GM19238 (cell line): ENCODE data around the gene MEFV.
"Not testable (repeated sequence)": the region's sequence is repeated elsewhere in the genome, so short reads cannot be mapped to it uniquely, and the experiment has no call there.

Source experiments
- DNase-seq: peaks from one replicate; pipeline ENCODE4 v3.0.0; 2011; ENCODE audit warnings: low spot score; ENCODE audit not compliant: insufficient read length

MEFV gene

DNA sequence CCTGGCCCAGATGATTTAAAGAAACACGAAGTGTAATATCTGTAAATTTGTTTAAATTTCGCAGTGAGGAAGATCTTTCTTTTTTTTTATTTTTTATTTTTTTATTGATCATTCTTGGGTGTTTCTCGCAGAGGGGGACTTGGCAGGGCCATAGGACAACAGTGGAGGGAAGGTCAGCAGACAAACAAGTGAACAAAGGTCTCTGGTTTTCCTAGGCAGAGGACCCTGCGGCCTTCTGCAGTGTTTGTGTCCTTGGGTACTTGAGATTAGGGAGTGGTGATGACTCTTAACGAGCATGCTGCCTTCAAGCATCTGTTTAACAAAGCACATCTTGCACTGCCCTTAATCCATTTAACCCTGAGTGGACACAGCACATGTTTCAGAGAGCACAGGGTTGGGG, 14.3 kb upstream of the MEFV start:
- DNase-seq: not testable (repeated sequence)

DNA sequence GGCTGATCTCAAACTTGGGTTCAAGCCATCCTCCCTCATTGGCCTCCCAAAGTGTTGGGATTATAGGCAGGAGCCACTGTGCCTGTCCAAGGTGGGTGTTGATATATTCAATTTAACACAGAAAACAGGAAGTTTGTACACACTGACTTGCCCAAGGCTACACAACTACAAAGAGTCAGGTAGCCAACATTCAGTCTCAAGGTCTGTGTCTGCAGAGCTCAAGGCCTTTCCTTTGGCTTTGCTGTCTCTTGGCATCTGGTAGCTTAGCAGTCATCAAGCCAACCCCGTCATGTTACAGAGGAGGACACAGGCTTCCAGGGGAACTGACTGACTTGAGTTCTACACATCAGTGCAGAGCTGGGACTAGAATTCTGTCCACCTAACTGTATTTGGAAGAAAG, 11.9 kb upstream of the MEFV start:
- DNase-seq: no peak

DNA sequence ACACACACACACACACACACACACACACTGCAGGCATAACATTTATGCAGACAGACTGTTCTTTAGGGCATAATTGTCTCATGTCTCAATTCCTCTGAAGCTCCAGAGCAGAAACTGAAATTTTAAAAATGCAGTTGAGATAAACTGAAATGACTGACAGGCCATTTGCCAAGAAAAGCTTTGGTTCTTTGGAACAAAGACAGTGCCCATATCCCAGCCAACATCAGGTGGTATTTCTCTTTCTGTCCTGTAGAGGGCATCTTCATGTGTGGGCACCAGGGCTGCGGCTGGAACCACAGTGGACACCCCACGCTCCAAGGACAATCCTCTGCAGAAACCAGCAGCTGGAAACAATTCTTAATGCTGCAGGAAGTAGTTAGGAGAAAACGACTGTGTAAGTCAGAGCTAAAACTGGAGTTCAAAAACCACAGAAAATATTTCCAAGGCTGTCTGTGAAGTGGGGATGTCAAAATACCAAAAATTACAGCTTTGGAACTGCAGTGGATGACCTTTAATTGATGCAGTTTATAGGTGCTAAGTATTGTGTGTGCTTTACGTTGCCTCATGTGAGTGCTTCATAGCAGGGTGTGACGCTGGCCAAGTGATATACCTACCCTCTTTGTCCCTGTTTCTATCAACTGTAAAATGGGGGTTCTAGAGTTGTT, 10.6 kb upstream of the MEFV start:
- DNase-seq: no peak

DNA sequence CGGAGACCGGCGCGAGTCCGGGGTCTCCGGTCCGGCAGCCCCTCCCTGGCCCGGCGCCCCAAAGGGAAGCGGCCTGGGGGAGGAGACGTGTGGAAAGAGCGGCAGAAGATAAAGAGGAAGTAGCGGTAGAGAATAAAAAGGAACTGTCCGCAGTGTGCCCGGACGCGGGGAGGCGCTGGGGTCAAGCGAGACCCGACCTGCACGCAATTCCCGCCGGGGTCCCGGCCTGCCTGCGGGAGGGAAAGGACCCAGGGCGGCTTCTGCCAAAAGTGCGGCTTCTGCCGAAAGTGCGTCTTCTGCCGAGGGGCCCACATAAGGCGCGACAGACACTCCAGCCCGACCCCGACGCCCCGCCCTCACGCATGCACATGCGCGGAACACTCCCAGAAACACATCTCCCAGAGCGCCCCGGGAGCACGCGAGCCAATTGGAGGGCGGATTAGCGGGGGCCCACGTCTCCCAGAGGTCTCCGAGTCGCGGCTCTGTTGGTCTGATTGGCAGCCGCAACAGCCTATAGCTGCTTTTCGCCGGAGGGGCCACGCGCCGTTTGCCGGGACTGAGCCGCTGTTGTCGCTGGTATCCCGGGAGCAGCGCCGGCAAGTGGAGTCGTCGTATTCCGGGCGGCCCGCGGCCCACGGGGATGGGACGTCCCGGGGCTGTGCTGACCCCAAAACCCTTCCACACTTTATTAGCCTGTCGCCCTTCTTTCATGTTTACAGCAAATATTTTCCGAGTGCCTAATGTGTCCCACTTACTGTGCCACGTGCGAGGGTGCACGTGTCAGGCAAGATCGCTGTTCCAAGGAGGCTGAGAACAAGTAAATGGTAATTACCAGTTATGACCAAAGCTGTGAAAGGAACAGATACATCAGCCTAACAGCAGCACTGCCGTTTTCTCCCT, 8.0 kb upstream of the MEFV start:
- DNase-seq: peak; percentile 97

DNA sequence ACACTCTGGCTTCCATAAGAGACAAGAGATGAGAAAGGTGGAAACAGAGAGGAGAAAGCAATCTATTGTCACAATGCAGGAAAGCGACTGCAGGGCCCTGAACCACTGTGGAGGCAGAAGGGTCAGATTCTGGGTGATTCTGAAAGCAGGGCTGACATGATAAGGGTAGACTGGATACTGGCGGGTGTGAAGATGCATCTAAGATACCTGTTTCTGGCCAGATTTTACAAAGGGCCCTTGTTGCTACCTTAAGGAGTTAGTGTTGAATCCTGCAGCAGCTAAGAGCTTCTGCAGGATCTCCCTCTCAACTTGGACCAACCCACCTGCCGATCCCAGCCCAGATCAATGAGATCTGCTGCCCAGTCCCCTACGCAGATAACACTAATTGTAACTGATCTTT, 6.1 kb upstream of the MEFV start:
- DNase-seq: no peak

DNA sequence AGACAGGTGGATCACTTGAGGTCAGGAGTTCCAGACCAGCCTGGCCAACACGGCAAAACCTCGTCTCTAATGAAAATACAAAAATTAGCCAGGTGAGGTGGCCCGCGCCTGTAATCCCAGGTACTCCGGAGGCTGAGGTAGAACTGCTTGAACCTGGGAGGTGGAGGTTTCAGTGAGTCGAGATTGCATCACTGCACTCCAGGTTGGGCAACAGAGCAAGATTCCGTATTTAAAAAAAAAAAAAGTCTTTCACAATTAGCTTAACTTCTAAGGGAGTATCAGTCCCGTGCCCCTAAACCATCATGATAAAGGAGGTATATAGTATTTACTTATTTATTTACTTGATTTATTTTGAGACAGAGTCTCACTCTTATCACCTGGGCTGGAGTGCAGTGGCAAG, 3.4 kb upstream of the MEFV start:
- DNase-seq: no peak

DNA sequence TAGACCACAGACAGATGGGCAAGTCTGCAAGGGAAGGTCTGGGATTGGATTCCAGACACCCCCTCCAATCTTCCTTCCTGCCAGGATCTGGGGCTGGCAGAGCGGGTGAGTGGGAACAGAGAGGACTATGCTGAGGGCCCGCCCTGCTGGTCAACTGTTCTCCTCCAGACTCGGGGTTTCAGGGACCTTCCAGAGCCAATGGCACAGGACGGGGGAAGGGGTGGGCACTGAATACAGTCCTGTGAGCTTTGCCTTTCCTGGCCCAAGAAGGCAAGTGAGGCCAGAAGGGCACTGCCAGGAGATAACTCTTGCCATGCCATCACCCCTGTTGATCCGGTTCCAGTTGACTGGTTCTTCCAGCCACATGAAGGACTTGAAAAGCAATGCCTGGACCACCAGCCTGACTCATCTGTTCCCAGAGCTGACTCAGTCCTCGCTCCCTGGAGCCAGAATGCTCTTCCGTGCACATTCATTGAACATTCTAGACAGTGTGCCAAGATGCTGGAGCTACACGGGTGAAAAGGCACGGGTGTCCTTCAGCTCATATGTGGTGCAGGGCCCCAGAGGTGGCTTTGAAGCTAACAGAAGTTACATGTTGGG, 533 bp upstream of the MEFV start:
- no peak for DNase-seq

DNA sequence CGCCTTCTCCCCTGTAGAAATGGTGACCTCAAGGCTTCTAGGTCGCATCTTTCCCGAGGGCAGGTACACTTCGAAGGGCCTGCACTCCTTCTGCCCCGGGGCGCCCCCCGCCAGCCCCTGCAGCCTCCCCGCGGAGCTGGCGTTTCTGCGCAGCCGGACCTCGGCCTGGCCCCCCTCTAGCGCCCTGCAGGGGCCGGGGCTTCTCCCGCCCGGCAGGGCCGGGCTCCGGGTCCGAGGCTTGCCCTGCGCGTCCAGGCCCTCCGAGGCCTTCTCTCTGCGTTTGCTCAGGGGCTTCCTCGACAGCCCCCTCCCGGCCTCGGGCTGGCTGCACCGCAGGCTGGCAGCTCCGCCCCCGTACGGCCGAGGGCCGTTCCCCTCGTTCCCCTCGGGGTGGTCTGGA, 2.1 kb downstream of the MEFV start:
- DNase-seq: no peak

DNA sequence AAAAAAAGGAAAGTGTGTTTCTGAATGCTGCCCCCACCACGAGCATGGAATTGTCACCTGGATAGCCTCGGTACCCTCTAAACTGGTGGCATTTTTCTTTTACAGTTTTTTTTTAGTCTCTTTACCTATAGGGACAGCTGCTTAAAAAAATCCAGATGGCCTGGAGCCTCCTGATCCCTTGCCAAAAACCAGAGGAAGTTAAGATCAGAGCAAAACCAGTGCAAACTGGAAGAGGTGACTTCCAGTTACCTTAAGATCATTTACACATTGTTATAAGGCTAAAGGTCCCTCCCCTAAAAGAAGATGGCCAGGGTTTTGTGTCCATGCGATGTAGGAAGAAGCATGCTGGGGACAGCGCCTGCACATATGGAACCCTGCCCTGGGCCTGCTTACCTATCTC, 3.5 kb downstream of the MEFV start:
- DNase-seq: no peak

DNA sequence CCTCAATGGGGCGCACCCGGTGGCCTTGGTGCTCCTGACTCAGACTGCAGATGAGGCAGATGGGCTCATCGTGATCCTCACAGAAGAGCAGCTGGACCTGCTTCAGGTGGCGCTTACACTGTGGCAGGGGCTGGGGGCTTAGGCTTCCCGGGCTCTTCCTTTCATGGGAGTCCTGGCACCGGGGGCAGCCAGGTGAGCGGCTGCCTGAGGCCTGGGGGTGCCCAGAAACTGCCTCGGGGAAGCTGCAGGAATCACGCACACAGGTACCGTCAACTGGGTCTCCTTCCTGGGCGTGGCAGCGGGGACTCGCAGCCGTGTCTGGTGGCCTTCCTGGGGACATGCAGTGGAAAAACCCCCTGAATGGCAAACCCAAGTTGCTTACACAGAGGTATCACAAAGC, 7.0 kb downstream of the MEFV start:
- DNase-seq: no peak

DNA sequence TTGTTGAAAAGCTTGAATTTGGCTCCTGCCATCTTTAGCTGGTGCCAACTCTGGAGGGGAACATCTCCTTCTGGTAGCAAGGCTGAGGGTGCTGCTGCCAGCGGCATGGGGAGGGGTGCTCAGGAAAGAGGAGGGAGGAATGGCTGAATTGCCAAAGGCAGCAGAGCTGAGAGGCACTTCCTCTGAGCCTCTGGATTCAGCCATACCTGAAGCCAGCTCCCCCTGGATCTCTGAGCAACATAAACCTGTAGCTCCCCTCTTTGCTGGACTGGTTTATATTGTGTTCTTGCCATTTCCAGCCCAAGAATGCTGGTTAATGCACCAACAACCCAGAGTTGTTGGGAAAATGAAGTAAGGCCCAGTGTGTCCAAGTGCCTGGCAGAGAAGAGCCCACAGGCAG, 7.4 kb downstream of the MEFV start:
- DNase-seq: no peak

DNA sequence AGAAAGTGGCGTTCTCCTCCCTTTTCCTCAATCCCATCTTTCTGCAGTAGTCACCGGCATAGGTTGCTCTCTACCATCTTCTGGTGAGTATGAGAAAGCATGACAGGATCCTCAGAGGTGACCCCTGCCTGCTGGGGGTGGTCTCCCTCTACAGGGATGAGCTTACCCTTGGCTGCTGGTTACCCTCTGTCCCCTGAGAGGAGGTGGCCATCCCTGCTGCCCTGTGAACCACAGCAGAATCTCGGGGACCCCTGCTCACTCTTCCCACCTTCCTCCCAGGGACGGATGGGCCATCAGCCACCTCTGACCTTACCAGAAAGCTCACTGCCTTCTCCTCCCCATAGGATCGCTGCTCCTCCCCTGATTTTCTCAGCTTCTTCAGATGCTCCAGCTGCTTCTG, 7.8 kb downstream of the MEFV start:
- DNase-seq: no peak

DNA sequence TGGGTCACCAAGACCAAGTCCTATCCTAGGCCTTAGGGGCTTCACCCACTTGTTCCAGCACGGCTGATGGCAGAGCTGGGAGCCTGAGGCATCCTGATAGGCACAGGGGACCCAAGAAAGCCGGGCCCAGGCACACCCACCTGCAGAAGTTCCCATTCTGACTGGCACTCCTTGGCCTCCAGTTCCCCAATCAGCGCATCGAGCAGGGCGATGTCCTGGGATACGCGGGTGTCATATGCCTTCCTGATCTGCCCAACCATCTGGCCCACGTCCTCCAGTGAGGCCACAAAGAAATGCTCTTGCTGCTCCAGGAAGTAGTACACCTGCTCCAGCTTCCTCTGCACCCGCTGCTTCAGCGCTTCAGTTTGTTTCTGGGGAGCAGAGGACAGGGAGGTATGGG, 9.6 kb downstream of the MEFV start:
- DNase-seq: no peak

DNA sequence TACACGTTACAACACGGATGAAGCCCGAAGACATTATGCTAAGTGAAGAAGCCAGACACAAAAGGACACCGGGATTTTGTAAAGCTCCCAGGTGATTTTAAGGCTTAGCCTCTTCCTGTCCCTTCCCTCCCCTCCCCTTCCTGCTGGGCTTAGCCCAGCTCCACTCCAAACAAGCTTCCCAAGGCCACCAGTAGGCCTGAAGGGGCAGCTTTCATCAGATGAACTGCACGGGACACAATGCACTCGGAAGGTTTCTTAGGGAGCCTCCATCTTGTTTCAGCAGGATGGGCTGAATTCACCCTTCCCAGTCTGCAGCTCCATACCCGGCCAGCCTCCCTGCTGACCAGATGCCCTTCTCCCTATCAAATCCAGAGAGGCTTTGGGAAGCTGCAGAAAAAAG, 10.4 kb downstream of the MEFV start:
- DNase-seq: no peak

DNA sequence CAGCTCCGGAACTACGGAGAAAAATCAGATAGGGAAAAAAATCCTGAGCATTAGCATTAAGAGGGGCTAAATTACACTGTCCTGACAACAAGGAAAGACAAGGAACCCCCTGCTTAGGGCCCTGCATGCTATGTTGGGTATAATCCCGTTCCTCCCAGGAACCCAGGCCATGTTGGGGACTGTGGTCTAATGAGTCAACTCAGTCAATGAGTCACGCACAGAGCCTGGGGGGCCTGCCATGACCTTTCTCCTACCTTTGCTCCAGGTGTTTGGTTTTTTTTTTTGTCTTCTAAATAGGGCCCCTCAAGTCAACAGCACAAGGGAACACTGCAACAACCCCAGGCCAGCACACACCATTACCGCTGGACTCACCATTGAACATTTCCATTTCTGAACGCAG, 12.6 kb downstream of the MEFV start:
- no peak for DNase-seq

DNA sequence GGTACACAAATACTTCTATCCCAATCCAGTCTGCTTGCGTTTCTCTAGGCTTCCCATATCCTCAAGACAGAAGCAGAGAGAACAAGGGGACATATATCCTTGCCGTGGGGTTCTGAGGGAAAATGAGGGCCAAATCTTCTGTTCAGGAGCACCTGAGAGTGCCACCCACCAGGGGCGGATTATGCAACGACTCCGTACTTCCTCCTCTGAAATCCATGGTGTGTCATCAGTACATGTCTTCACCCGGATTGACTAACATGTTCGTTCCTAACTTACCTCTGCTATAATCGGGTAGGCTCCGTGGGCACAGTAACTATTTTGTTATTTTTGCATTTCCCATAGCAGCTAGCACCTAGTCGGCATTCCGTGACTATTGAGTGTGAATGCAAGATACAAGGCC, 13.7 kb downstream of the MEFV start:
- DNase-seq: no peak

DNA sequence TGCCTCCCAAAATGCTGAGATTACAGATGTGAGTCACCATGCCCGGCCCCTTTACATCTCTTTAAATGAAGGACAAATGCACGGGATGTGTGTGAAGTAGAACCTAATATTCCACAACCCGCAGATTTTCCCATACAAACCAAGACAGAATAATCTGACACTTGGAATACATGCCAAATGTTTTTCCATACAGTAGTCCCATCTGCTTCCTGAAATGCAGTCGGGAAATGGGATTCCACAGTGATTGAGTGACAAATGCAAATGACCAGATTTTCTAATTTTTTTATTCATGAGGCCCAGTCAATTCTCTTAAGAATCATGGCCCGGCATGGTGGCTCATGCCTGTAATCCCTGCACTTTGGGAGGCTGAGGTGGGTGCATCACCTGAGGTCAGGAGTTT, 14.7 kb downstream of the MEFV start:
- no peak for DNase-seq

DNA sequence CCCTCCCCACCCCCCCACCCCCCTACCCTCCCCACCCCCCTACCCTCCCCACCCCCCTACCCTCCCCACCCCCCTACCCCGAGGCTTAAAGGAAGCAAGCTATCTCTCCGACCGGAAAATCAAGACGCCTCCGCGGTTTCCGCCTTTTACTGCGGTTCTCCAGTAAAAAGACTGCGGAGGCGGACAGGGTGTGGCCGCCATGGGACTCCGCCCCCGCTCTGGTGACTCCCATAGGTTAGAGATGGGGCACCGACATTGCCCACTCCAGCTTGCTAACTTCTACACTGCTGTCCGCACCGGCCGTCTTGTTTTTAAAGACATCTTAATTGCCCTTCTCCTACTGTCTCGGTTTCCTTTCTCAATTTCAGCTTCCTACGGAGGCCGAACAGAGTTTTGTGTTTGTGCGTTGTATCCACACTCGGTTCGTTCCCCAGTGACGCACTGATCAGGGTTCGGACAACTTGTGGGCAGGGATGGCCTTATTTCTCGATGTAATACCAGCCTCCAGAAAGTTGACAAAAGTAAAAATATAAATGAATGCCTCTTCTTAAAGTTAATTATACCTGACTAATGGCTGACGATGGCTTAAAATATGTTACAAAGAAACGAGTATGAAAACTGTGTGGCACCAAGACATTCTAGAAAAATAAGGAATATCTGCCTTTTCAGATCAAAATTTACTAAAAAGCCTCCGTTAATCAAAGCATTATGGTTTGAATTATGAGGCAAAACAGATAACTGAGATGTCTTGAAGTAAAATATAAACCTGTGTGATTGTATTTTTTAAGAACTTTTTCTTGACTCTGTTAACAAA, 20.4 kb downstream of the MEFV start:
- DNase-seq: no peak

DNA sequence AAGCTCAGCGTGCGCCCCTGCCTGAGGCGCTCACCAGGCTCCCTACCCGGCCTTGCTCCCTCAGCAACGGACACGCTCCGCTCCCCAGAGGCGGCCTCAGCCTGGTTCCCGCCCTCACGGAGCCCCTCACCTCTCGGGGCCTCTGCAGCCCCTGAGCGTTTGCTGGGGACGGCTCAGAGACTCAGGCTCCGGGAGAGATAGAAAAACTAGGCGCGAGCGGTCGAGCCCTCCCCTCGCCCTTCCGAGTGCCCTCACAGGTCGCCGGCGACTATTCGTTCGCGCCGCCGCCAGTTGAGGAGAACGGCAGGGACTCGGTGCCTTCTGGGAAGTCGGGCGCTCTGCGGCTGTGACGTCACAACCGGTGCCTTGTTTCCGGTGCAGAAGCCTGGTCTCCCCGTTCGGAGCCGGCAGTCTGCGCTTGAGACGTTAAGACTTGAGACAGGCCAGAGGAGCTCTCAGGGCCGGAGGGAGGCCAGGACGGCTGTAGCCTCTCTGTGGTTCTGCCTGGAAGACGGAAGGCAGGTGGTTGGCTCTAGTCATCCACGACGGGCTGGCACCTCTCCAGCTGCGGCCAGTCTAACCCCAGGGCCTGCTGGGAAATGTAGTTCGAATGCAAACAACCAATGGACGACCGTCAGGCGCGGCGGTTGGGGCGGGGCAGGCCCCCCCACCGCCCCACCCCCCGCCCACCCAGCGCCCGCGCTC, 21.4 kb downstream of the MEFV start, which contains the start of gene ZNF200:
TSS of gene ZNF200 (minus strand) at position 302 of the 705 bp plus-strand sequence. CDS start 1,403 bp downstream, outside the sequence.
- DNase-seq: peak; percentile 97

DNA sequence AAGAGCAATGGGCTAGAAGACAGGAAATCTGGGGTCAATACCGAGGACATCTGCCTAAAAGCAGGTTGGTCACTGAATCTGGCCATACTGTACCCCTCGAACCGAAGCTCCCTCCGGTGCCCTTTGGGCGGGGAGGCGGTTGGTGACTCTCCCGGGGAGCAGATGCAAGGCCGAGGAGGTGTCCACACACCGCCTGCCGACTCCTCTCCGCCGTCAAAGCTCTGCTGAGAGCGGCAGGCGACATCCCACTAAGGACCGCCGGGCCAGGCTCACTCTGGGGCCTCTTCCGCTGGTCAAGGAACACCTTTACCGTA, 21.9 kb downstream of the MEFV start:
- no peak for DNase-seq

DNA sequence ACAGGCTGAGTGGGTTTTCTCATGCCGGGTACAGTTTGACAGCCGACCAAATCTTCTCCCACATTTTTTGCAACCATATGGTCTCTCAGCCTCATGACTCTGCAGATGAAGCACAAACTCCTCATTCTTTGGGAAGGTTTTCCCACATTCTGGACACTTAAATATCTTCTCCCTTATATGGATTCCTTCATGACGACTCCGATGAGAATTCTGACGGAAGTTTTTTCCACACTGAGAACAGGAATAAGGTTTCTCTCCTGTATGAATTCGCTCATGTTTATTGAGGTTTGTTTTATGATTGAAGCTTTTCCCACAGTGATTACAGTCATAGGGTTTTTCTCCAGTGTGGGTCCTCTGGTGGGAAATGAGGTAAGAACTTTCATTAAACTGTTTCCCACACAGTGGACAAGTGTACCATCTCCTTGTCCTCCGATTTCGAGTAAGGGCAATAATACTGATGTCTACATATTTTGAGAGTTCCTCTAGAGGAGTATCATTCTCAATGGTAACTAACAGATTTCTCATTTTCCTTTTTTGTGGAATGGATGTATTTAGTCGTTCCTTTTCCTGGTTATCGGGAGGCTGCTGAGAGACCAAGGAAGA, 32.4 kb downstream of the MEFV start:
- no peak for DNase-seq
